HG03039 (cell line): Measurements from ENCODE around the gene MAP2K3.

Experiments
- ATAC-seq: cut with Tn5 transposase; IDR thresholded peaks from one replicate; pipeline ENCODE4 v1.9.1; 2021; ENCODE audit warnings: mild to moderate bottlenecking, moderate library complexity; ENCODE audit not compliant: unreplicated experiment

The MAP2K3 gene

GRCh38 chr17:21284319-21285163 lies at the start of gene MAP2K3:
Gene MAP2K3, plus strand, starts transcription at chr17:21284711. Its CDS starts 210 bp downstream, at chr17:21284921.
- ATAC-seq: peak; percentile 84

DNA sequence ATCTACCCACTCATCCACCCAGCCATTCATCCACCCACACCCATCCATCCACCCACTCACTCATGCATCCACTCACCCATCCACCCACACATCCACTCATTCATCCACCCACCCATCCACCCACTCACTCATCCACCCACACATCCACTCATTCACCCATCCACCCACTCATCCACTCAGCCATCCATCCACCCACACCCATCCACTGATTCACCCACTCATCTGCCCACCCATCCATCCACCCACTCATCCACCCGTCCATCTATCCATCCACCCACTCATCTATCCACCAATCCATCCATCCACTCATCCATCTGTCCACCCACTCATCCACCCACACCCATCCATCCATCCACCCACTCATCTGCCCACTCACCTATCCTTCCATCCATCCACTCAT lies 48.6 kb upstream of the MAP2K3 start:
- no peak for ATAC-seq

GRCh38 chr17:21239680-21240368 lies 44.7 kb upstream of the MAP2K3 start:
- no peak for ATAC-seq

- ATAC-seq: no peak
These were observed 44.0 kb upstream of the MAP2K3 start for GRCh38 chr17:21240369-21241055.

DNA sequence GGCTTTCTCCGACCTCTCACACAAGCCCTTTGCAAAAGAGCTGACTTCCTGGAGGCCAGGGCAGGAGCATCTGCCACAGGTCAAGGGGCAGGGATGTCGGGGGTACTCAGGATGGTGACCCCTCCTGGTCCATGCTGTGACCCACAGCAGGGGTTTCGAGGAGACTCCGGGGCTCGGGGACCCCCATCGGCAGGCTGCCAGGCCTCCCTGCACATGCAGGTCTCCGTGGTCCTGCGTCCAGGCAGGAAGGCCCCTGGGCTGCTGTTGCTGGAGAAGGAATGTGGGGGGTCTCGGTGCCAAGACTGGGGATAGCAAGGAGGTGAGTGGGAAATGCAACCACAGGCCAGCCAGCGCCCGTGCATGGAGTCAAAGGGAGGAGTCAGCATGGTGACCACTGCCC lies 42.9 kb upstream of the MAP2K3 start:
- ATAC-seq: no peak

- no peak for ATAC-seq
These were observed 42.3 kb upstream of the MAP2K3 start for GRCh38 chr17:21242026-21242697.

DNA sequence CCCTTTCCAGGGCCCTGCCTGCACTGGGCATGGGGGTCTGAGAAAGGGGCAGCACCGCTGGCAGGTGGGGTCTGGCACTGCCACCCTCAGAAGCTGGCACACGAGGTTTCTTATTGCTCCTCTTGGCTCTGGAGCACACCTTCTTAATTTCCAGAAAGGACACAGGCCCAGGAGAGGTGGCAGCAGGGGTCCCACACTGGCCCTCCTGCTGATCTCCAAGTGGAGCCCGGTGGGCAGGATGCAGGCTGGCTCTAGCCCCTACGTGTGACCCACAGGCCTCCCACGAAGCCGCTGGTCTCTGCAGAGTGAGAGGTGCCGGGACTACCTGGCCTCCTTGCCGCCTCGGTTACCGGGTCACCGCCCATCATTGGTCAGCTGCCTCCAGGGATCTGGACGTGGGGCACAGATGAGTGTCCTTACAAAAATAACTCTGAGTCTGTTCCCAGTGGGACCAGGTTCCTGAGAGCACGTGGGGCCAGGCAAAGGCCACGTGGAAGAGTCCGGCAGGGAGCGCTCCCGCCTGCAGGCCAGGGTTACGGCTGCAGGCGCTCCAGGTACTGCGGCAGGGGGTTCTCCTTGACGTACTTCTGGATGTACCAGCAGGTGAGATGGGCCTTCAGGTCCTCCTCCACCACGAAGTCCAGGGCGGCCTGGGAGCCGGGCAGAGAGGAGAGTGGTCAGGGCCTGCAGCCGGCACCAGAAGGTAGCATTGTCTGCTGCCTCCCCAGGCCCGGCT lies 41.6 kb upstream of the MAP2K3 start:
- ATAC-seq: no peak

GRCh38 chr17:21243516-21244303 lies 40.8 kb upstream of the MAP2K3 start:
- ATAC-seq: no peak

GRCh38 chr17:21245639-21246084 lies 38.8 kb upstream of the MAP2K3 start:
- ATAC-seq: no peak

DNA sequence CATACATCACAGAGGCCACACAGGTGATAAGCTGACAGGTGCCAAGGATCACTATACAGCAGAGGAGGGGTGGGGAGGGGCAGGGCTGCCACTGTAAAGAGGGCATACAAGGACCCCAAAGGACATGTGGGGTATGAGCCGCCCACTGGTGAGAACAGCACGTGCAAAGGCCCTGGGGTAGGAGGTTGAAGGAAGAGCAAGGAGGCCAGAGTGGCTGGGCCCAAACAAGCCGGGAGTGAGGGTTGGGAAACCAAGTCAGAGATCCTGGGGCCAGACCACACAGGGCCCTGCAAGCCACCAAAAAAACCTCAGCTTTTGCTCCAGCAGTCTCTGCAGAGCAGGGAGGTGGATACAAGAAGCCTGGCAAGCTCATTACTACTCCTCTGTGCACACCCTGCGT lies 37.8 kb upstream of the MAP2K3 start:
- no peak for ATAC-seq

- ATAC-seq: no peak
These were observed 36.8 kb upstream of the MAP2K3 start for GRCh38 chr17:21247552-21248258.

DNA sequence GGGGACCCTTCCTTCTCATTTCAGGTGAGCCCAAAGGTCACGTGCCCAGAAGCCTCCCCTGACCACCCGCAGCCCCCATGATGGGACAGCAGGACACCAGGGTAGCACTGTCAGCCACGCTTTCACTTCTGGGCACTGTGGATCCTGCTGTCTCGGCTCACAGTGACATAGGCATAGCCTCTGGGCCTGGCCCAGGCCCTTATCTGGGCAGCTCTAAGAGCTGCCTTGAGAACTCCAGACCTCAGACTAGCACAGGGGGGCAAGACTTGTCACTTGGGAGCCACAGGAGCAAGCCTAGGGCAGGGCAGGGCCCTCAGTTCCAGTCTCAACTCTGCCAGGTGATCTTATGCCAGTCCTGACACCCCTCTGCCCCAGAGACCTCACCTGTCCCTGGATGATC lies 36.0 kb upstream of the MAP2K3 start:
- no peak for ATAC-seq

DNA sequence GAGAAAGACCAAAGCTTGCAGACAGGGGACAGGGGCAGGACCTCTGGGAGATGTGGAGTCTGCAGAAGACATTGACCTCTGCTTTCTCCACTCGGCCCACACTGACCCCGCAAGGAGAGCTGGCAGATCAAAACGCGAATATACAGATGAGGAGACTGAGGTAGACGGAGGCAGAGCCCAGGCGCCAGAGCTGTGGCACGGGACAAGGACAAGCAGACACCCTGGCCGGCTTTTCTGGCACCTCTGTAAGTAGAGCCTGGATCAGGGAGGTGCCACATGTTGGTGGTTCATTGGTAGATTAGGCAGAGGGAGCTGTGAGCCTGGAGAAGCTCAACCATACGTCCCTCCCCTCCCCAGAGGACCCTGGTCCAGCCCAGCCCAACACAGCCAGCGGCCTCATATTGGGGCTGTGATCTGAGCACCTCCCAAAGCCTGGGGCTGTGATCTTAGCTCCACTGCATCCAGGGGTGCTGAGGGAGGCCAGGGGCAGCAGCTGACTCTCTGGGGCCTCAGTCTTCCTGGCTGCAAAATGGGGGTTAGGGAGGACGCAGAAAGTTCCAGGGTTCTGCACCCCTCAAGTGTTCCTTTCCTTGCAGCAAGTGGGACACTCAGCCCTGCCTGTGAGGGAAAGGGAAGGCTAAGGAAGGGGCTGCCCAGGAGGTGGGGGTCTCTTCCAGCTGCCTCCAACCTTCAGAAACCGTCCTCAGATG lies 35.3 kb upstream of the MAP2K3 start:
- ATAC-seq: no peak

DNA sequence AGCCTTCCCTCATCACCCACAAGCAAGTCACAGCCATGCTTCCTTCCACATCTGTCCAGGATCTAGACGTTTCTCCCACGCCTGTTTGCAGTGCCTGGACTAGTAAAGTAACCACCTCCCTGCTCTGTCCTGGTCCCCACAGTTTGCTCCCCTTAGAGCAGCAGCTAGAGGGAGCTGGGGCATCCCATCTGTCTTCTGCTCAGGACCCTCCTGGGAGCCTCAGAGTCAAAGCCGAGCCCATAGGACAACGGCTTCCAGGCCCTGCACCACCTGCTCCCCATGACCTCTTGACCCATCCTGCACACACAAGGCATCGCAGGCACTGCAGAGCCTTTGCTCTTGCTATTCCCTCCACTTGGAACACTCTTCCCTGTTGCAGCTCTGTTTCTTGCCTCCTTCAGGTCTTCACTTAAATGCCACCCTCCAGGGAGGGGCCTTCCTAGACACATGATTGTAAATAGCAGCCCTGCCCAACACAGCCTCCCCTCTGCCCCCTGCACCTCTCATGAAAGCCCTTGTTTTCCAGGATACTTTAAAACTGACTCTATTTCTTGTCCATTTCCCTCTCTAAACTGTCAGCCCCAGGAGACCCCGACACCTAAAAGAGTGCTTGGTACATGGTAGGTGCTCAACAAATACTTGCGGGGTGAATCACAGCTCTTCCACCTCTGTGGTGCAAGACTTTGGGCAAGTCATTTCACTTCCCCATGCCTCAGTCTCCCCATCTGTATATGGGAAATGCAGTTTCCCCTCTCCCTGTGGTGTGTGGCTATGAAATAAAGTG lies 34.4 kb upstream of the MAP2K3 start:
- ATAC-seq: no peak

- ATAC-seq: no peak
These were observed 33.7 kb upstream of the MAP2K3 start for GRCh38 chr17:21250854-21251253.

- ATAC-seq: no peak
These were observed 33.0 kb upstream of the MAP2K3 start for GRCh38 chr17:21251337-21252010.

- ATAC-seq: no peak
These were observed 32.2 kb upstream of the MAP2K3 start for GRCh38 chr17:21252289-21252795.
